WI38 (cell line): ENCODE results near the gene HSP90B1.
A peak's percentile ranks its signal among the peaks of the same experiment; 100 is the strongest.

ENCODE experiments used
- H3K4me3 ChIP-seq: 2 replicates; pipeline ENCODE4 v1.5.1; 2011; ENCODE audit warnings: low read depth, mild to moderate bottlenecking, control low read depth, low read length
- TF ChIP-seq, protein P1 (sequence below): IDR thresholded peaks from 2 replicates; pipeline ENCODE4 v1.5.1; 2012; ENCODE audit warnings: low read depth, mild to moderate bottlenecking, control low read depth, low read length

Gene HSP90B1

DNA sequence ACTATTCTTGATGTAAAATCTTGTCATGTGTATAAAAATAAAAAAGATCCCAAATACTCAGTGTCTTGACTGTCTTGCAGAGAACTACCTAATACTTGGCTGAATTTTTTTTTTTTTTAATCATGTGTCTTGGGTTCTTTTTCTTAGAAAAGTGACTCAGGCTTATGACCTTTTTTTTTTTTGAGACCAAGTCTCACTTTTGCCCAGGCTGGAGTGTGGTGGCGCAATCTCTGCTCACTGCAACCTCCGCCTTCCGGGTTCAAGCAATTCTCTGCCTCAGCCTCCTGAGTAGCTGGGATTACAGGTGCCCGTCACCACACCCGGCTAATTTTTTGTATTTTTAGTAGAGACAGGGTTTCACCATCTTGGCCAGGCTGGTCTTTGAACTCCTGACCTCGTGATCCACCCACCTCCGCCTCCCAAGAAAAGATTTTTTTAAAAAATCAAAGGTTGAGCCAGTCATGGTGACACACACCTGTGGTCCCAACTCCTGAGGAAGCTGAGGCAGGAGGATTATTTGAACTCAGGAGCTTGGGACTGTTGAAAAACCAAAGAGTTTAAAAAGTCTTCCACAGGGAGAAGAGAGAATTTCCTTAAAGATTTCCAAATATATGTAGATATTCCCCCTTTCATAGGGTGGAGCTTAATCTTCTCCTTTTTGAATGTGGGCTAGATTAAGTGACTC, 17.8 kb downstream of the HSP90B1 start:
- TF ChIP-seq, protein P1, sequence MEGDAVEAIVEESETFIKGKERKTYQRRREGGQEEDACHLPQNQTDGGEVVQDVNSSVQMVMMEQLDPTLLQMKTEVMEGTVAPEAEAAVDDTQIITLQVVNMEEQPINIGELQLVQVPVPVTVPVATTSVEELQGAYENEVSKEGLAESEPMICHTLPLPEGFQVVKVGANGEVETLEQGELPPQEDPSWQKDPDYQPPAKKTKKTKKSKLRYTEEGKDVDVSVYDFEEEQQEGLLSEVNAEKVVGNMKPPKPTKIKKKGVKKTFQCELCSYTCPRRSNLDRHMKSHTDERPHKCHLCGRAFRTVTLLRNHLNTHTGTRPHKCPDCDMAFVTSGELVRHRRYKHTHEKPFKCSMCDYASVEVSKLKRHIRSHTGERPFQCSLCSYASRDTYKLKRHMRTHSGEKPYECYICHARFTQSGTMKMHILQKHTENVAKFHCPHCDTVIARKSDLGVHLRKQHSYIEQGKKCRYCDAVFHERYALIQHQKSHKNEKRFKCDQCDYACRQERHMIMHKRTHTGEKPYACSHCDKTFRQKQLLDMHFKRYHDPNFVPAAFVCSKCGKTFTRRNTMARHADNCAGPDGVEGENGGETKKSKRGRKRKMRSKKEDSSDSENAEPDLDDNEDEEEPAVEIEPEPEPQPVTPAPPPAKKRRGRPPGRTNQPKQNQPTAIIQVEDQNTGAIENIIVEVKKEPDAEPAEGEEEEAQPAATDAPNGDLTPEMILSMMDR = no peak
- H3K4me3 ChIP-seq = no peak overlapping the region

DNA sequence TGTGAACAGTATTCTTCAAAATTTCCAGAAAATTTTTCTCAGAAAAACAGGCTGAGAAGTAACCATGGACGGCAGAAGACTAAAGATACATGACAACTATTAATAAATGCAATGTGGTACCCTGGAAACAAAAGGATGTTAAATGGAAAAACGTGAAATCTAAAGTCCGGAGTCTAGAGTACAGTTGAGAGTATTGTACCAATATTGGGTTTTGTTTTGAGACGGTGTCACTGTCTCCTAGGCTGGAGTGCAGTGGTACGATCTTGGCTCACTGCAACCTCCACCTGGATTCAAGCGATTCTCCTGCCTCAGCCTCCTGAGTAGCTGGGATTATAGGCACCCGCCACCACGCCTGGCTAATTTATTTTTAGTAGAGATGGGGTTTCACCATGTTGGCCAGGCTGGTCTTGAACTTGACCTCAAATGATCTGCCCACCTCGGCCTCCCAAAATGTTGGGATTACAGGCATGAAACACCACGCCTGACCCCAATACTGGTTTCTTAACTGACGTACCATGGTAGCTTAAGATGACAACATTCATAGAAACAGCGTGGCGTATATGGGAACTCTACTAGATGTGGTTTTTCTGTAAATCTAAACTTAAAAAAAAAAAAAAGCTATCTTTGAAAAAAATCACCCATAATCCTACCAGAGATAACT, 18.7 kb downstream of the HSP90B1 start:
- H3K4me3 ChIP-seq = no peak overlapping the region
- TF ChIP-seq, protein P1 = no peak

DNA sequence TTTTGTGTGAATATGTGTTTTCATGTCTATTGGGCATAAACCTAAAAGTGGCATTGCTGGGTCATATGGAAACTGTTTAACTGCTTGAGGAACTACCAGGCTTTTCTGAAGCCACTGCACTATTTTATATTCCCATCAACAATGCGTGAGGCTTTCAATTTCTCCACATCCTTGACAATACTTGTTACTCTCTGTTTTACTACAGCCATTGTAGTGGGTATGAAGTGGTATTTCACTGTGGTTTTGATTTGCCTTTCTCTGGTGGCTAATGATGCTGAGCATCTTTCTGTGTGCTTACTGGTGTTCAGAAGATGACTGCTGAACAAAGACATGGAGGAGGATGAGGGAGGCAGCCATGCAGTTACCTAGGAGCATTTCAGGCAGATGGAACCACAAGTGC, 22.3 kb downstream of the HSP90B1 start:
- TF ChIP-seq, protein P1 = no peak
- H3K4me3 ChIP-seq = no peak overlapping the region

DNA sequence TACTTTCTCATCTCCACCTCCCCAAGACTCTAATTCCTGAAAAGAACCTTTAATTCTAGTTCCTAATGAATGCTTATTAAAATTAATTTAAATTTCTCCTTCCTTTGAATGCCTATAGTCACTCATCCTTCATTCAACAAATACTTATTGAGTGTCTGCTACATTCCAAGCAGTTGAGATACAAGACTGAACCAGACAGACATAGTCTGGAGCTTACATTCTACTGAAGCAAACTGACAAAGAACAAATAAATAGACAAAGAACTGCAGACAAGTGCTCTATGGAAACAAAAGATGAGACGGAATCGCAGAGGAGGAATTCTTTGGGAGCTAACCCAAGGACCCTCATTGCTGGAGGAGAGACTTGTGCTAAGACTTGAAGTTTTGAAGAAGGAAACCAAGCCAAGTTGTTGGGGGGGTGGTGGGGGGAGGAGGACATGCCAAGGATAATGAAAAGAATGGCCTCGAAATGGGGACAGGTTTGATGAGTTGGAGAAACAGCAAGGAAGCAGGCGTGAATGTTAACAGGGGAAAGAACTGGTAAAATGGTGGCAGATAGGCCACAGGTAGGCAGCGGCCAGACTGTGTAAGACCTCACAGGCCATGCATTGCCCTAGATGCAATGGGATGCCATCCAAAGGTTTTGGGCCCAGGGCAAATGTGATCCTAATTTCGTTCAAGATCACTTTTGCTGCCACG, 25.8 kb downstream of the HSP90B1 start:
- H3K4me3 ChIP-seq = peak overlapping the region; percentile 77

DNA sequence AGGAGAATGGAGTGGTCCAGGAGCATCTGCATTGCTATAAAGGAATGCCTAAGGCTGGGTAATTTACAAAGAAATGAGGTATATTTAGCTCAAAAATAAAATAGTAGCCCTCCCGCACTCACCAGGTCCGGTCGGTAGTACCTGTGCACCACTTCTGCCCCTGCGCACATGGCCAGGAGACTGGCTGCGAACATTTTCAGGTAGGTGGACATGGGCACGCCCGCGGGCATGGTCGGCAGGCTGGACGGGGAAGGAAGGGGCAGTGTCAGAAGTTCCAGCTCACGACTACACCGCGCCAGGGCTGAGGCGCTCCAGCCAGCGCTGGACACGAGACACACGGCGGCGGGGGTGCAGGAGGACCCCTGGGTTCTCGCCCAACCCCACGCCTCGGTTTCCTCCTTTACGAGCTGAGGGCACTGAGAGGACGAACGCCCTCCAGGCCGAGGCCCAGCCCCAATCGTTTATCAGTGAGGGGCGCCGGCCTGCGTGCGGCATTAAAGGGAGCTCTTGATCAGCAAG, 26.4 kb downstream of the HSP90B1 start:
- H3K4me3 ChIP-seq = peak overlapping the region; percentile 77
- TF ChIP-seq, protein P1 = no peak

More for the DNA sequence above, 25.8 kb downstream of the HSP90B1 start:
- TF ChIP-seq, protein P1 = no peak

DNA sequence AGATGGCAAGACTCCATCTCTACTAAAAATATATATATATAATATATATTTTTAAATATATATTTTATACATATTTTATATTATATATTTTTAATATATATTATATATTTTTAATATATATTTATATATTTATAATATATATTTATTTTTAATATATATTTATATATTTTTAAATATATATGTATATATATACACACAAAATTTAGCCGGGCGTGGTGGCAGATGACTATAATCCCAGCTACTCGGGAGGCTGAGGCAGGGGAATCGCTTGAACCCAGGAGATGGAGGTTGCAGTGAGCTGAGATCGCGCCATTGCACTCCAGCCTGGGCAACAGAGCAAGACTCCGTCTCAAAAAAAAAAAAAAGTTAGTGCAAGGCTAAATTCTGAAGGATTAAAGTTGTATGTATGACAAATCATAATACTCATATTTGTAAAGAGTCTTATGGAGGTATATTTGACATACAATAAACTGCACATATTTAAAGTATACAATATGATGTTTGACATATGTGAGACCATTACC, 27.7 kb downstream of the HSP90B1 start:
- H3K4me3 ChIP-seq = no peak overlapping the region
- TF ChIP-seq, protein P1 = no peak
